ENCODE data around the gene ATP10B.

- TF ChIP-seq, protein P1, sequence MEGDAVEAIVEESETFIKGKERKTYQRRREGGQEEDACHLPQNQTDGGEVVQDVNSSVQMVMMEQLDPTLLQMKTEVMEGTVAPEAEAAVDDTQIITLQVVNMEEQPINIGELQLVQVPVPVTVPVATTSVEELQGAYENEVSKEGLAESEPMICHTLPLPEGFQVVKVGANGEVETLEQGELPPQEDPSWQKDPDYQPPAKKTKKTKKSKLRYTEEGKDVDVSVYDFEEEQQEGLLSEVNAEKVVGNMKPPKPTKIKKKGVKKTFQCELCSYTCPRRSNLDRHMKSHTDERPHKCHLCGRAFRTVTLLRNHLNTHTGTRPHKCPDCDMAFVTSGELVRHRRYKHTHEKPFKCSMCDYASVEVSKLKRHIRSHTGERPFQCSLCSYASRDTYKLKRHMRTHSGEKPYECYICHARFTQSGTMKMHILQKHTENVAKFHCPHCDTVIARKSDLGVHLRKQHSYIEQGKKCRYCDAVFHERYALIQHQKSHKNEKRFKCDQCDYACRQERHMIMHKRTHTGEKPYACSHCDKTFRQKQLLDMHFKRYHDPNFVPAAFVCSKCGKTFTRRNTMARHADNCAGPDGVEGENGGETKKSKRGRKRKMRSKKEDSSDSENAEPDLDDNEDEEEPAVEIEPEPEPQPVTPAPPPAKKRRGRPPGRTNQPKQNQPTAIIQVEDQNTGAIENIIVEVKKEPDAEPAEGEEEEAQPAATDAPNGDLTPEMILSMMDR (IDR thresholded peaks at IDR 0.05) = no peak
- no peak for TF ChIP-seq POLR2A (IDR thresholded peaks at IDR 0.05)
Measured at GRCh38 chr5:160605266-160605665, 246.7 kb downstream of the ATP10B start.

Data from Peyer's patch (tissue), 4 donors.